Measurements from ENCODE around the gene NAALADL1. TPM values are rescaled to one million over a fixed set of nuclear protein-coding genes. Genes with fewer than 3 reads are reported as not detected.

The NAALADL1 gene
- total RNA-seq, 1 experiment from 2014 or later = not detected

GRCh38 chr11:65071907-65072630 is 13.7 kb upstream of the NAALADL1 start:
- Histone ChIP-seq H2AFZ (ENCODE audit: low read depth, low read length, poor library complexity, severe bottlenecking) (no peak overlapping the region), H3K79me2 (ENCODE audit: insufficient read depth, low read length) (peaks cover 8% of the 10 kb centered on the region; the same call in 1 of the 2 replicates), H3K9me3 (ENCODE audit: control insufficient read depth in 1 of 2, insufficient read depth in 1 of 2, low read depth in 1 of 2, low read length in 2 of 2) (no peaks in the 10 kb centered on the region), H3K4me1 (ENCODE audit: control insufficient read depth in 1 of 2, insufficient read depth in 2 of 2, low read length in 2 of 2) (no peaks in the 10 kb centered on the region), H3K4me3 (replicated peaks in 1 of 2; ENCODE audit: low read depth in 1 of 2, low read length in 2 of 2) (no peak overlapping the region), H3K9me2 (ENCODE audit: insufficient read depth) (no peaks in the 10 kb centered on the region), H3K4me2 (ENCODE audit: low read length) (no peak overlapping the region), H3K27me3 (ENCODE audit: insufficient read depth, low read length) (no peaks in the 10 kb centered on the region), H4K20me1 (ENCODE audit: insufficient read depth) (no peaks in the 10 kb centered on the region), H3K9ac (ENCODE audit: low read length) (no peak overlapping the region), H3K36me3 (ENCODE audit: control insufficient read depth in 1 of 2, insufficient read depth in 2 of 2, low read length in 2 of 2) (peaks cover 2 to 8% of the 10 kb centered on the region in 2 experiments; a peak in 2 of 4 replicates), H3K27ac (ENCODE audit: low read depth, low read length) (no peak overlapping the region)
- ChIA-PET RAD21 (ENCODE audit: low non-redundant PET in 1 of 2, low total read pairs in 2 of 2, uncharacterized antibody in 2 of 2, unreplicated experiment in 2 of 2) (no interaction called here), CTCF (no interaction called here), POLR2A (no interaction called here)
- no TSS peak for BruUV-seq (replicated peaks)
- DNase-seq (ENCODE audit: low read depth, low spot score) (no peak), ATAC-seq (no peak)
- TF ChIP-seq TCF7L2 (IDR thresholded peaks at IDR 0.05; ENCODE audit: borderline replicate concordance, extremely low read depth, insufficient read depth, insufficient read length) = no peak
- no peak for TF ChIP-seq SRF (IDR thresholded peaks at IDR 0.05; ENCODE audit: low read depth)
- TF ChIP-seq ZBTB33 (IDR thresholded peaks at IDR 0.05; ENCODE audit: extremely low read depth, insufficient replicate concordance, low read length) = no peak
- TF ChIP-seq CTCF (IDR thresholded peaks at IDR 0.05 in 2 of 3, conservative IDR thresholded peaks at IDR 0.05 in 1 of 3; ENCODE audit: borderline replicate concordance in 1 of 3, insufficient read depth in 1 of 3, low read depth in 2 of 3, low read length in 2 of 3) = no peak
- no peak for TF ChIP-seq REST (IDR thresholded peaks at IDR 0.05; ENCODE audit: low read depth)
- TF ChIP-seq EZH2 (IDR thresholded peaks at IDR 0.05) = no peak
- TF ChIP-seq RAD21 (IDR thresholded peaks at IDR 0.05; ENCODE audit: low read depth) = no peak
- intact Hi-C loops (cut with micrococcal nuclease) = no loop called here
